Left forelimb (tissue), 1 donor: ENCODE measurements around the gene UCN3.
A peak's percentile ranks its signal among the peaks of the same experiment; 100 is the strongest.
"Not testable (repeated sequence)": the region's sequence is repeated elsewhere in the genome, so short reads cannot be mapped to it uniquely, and the experiment has no call there.

ENCODE experiments used
- DNase-seq: peaks from one replicate; pipeline ENCODE4 v3.0.0-alpha.2; 2018; ENCODE audit warnings: low spot score

UCN3 gene

GRCh38 chr10:5410787-5411186 lies 46.0 kb downstream of the UCN3 start:
- DNase-seq = not testable (repeated sequence)

- no peak for DNase-seq
These were observed 47.1 kb downstream of the UCN3 start for GRCh38 chr10:5411941-5412276.

GRCh38 chr10:5412277-5412941 lies 47.6 kb downstream of the UCN3 start, which contains the start of gene NET1:
Gene NET1 (plus strand): TSS chr10:5412557. CDS start chr10:5412693, 136 bp downstream.
- peak; percentile 93 for DNase-seq

GRCh38 chr10:5413012-5413938 lies 48.5 kb downstream of the UCN3 start:
- no peak for DNase-seq

- no peak for DNase-seq
These were observed 52.2 kb downstream of the UCN3 start for GRCh38 chr10:5416981-5417380.

- no peak for DNase-seq
These were observed 53.8 kb downstream of the UCN3 start for GRCh38 chr10:5418584-5418983.

GRCh38 chr10:5419466-5420094 lies 54.8 kb downstream of the UCN3 start:
- no peak for DNase-seq

- no peak for DNase-seq
These were observed 59.0 kb downstream of the UCN3 start for GRCh38 chr10:5423771-5424170.
